ENCODE measurements around the gene MIB2. TPM values are rescaled to one million over a fixed set of nuclear protein-coding genes. Genes with fewer than 3 reads are reported as not detected.

MIB2 gene
- total RNA-seq, 1 donor from 2014 or later, result 68.4 TPM

DNA sequence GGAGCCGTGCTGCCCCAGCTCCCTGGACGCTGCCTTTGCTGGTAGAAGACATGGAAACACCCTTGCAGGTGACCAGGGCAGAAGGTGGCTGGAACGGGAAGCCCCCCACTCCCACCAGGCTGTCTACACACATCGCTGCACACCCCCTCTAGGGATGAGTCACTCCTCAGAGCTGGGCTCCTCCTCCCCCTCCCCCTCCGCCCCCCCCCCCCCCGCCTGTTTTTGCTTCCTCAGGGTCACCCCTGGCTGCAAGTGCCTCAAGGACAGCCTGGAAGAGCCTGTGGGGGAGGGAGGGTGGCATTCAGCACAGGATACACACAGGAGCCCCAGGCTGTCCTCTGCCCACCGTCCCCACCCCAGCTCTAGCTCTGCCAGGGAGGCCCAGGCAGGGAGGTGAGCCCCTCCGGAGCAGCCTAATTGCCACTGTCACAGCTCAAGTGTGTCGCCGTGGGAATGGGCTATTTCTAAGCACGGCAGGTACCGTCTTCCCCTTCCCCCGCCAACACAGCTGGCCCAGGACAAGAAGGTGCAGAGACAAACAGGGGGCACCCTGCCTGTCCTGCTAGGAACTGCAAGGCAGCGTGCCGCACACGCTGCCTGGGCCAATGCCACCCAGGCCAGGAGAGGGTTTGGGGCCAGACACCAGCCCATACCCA is 17.9 kb upstream of the MIB2 start:
- no peak for DNase-seq (ENCODE audit: low spot score)
- ATAC-seq, result no peak
- intact Hi-C loops (cut with DNase I), result no loop called here

- ATAC-seq (no peak), DNase-seq (ENCODE audit: low spot score) (no peak)
- intact Hi-C loops (cut with DNase I), result no loop called here
These were observed 17.1 kb upstream of the MIB2 start for GRCh38 chr1:1598051-1598719.

- ATAC-seq (no peak), DNase-seq (ENCODE audit: low spot score) (no peak)
- intact Hi-C loops (cut with DNase I), result no loop called here
These were observed 16.6 kb upstream of the MIB2 start for GRCh38 chr1:1598720-1599029.

DNA sequence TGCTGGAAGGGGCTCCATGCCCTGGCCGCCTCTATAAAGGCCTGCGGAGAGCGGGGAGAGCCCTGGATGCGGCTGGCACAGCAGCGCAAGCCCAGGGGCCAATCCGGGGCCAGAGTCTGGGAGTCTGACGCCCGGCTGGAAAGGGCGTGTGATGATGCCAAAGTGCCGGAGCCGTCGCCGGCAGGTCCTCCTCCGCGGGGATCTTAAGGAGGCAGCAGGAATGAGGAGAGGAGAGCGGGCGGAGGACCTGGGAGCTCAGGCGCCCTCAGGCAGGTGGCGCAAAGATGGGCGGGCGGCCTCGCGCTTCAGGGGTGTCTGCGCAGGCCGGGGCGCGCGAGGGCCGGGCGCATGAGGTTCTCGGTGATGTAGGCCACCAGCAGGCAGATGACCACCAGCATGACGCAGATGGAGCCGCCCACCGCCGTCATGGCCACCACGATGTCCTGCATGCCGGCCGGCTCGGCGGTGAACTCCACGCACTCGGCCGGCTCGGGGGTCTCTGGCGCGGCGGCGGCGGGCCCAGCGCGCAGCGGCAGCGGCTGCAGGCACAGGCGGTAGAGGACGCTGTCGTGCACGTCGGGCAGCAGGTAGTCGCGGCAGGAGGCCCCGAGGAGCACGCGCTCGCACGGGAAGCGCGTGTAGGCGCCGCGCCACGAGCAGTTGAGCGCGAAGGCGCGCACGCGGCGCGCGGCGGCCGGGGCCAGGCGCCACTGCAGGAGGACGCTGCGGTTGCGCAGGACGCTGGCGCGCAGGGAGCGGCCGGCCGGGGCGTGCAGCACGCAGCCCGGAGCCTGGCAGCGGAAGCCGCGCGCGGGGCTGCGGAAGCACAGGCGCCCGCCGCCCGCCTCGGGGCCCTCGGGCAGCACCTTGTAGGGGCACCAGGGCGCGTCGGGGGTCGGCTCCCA is 16.0 kb upstream of the MIB2 start:
- no peak for DNase-seq (ENCODE audit: low spot score)
- no peak for ATAC-seq
- intact Hi-C loops (cut with DNase I), result no loop called here

DNA sequence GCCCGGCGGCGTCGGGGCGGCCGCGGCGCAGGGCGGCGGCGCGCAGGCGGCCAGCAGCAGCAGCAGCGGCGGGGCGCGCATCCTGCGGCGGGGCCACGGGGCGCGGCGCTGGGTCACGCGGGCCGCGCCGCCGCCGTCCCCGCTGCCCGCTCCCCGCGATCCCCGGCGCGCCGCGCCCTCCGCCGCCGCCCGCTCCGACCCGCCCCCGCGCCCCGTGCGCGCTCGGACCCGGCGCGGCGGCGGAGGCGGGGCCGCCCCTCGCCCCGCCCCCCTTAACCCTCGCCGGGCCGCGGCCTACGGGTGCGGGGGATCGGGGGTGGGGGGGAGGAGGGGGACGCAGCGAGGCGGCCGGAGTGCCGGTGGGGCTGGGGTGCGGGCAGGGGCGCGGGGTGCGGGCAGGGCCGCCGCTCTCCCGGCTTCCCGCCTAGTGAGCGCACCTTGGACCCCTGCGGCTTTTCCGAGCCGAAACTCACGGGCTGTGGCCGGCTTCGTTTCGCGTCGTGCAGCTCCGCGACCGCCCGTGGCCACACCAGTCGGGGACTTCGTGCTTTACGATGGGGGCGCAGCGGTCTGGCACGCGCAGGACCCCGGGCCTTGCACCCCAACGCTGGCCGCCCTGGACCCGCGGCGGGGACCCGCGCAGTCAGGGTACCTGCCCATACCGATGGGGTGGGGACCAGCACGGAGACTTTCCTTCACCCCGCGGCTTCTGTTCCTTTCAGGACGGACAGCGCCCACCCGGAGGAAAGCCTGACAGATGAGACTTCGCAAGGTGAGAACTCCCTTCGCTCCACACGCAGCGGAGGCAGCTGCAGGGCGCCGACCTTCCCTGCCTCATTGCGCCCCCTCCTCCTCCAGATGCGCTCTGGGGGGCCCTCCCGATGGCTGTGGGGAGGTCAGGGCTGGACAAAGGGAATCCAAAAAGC is 15.1 kb upstream of the MIB2 start, which contains the start of gene FNDC10:
Gene FNDC10, minus strand, starts transcription at position 201 of the 926 bp plus-strand sequence. Its CDS starts 120 bp downstream, at position 81.
- DNase-seq (ENCODE audit: low spot score), result no peak
- intact Hi-C loops (cut with DNase I), result no loop called here
- no peak for ATAC-seq

- no peak for ATAC-seq
- DNase-seq (ENCODE audit: low spot score), result no peak
- intact Hi-C loops (cut with DNase I), result no loop called here
These were observed 14.3 kb upstream of the MIB2 start for GRCh38 chr1:1600861-1601563.

DNA sequence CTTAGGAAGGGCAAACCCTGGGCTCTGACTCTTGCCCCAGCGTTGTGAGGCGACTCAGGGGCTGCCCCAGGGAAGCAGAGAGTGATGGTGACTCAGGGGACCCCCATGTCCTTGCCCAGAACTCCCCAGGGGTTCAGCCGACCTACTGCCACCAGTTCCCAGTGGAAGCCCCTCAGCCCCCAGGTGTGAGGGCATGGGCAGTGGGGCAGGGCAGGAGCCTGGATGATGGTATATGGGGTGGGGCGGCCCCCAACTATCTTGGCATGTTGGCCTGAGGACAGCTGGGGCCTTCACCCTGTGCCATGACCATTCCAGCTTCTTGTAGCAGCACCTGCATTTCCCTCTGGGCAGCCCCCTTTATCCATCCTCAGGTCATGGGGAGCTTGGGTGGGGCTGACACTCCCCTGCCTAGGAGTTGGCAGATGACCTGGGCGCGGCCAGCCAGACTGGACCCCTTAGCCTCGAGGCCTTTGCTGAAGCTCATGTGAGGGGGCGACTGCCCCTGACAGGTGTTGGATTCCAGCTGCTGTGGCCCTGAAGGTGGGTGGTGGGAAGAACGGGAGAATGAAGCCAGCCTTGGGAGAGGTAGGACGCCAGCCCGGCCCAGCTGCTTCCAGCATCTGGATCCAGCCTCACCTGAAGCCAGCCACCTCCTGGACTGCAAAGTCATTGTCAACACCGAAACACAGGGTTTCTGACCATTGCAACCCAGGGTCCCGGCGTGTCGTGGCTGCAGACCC is 13.6 kb upstream of the MIB2 start:
- no peak for ATAC-seq
- no peak for DNase-seq (ENCODE audit: low spot score)
- intact Hi-C loops (cut with DNase I), result no loop called here

- DNase-seq (ENCODE audit: low spot score) (no peak), ATAC-seq (no peak)
- intact Hi-C loops (cut with DNase I), result no loop called here
These were observed 12.9 kb upstream of the MIB2 start for GRCh38 chr1:1602304-1602967.

- DNase-seq (ENCODE audit: low spot score), result no peak
- intact Hi-C loops (cut with DNase I), result no loop called here
- no peak for ATAC-seq
These were observed 12.3 kb upstream of the MIB2 start for GRCh38 chr1:1602968-1603506.

DNA sequence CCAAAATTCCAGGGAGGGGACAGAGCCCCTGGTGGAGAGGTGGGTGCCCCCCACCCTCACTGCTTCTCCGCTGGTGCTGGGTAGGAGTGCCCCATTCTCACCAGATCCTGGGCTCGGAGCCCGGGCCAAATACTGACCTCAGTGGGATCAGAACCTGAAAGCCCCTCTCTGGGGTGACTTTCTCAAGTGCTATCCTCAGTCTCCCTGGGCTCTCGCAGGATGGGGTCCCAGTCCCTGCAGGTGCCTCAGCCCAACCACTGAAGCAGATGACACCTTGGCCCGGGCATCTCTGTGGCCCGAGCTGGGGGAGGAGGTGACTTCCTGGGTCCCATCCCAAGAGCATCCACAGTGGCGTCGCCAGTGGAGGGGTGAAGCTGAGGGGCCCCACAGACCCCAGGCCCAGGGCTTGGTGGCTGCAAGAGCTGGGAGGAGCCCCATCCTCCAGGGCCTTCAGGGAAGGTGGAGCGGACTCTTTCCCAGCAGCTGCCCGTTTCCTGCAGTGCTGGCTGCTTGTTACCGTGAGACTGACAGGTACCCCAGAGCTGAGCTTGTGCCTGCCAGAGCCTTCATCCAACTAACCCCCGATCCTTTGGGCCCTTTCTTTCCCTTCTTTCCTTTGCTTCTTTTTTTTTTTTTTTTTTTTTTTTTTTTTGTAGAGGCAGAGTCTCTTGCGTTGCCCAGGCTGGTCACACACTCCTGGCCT is 11.5 kb upstream of the MIB2 start:
- intact Hi-C loops (cut with DNase I), result no loop called here
- ATAC-seq (no peak), DNase-seq (ENCODE audit: low spot score) (no peak)

DNA sequence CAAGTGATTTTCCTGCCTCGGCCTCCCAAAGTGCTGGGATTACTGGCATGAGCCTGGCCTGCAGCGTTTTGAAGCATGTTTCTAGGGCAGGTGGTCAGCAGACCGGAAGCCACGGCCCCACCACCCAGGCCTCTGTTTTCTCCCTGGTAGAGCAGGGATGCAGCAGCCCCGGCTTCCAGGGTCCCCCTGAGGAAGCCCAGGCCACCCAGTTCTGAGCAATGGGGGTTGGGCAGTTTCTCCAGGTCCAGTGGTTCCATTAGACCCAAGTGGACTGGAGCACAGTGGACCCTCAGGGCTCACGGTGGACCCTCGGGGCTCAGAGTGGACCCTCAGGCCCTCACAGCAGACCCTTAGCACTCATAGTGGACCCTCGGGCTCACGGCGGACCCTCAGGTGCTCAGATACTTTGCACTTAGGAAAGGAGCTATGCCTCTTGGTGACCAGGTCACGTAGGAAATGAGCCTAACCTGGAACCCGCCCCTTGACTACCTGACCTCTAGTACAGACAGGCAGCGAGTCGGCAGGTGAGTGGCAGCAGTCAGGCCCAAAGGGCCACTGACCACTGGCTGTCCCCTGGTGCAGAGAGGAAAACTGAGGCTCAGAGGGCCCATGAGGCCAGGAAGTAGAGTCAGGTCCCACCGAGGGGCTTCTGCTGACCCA is 10.8 kb upstream of the MIB2 start:
- ATAC-seq (no peak), DNase-seq (ENCODE audit: low spot score) (no peak)
- intact Hi-C loops (cut with DNase I), result no loop called here

DNA sequence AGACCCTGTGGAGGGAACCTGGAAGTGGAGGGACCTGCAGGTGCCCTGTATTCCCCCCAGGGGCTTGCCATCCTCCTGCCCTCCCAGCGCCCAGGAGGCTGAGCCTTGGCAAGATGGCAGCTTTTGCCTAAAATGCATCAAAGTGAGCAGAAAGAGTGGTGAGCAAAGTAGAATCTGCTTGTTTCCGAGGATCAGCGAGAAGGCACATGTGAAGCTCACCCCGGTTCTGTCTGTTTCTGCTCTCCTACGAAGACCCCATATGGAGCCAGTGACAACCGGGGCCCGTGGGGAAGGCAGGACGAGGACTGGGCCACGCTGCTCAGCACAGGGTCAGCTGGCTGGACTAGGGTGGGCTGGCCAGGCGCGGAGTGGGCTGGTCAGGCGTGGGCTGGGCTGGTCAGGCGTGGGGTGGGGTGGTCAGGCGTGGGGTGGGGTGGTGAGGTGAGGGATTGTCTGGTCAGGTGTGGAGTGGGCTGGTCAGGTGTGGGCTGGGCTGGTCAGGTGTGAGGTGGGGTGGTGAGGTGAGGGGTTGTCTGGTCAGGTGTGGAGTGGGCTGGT is 10.2 kb upstream of the MIB2 start:
- DNase-seq (ENCODE audit: low spot score), result no peak
- no peak for ATAC-seq
- intact Hi-C loops (cut with DNase I), result no loop called here

DNA sequence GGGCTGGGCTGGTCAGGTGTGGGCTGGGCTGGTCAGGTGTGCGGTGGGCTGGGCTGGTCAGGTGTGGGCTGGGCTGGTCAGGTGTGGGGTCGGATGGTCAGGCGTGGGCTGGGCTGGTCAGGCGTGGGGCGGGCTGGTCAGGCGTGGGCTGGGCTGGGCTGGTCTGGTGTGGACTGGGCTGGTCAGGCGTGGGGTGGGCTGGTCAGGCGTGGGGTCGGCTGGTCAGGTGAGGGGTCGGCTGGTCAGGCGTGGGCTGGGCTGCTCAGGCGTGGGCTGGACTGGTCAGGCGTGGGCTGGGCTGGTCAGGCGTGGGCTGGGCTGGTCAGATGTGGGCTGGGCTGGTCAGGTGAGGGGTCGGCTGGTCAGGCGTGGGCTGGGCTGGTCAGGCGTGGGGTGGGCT is 9.6 kb upstream of the MIB2 start:
- DNase-seq (ENCODE audit: low spot score) (no peak), ATAC-seq (no peak)
- intact Hi-C loops (cut with DNase I), result no loop called here

GRCh38 chr1:1606232-1606631 is 9.1 kb upstream of the MIB2 start:
- DNase-seq (ENCODE audit: low spot score) (no peak), ATAC-seq (no peak)
- intact Hi-C loops (cut with DNase I), result no loop called here

GRCh38 chr1:1609822-1610485 is 5.3 kb upstream of the MIB2 start:
- ATAC-seq, result no peak
- no peak for DNase-seq (ENCODE audit: low spot score)
- intact Hi-C loops (cut with DNase I), result no loop called here
